ENCODE results near the gene NPAS3. TPM values are rescaled to one million over a fixed set of nuclear protein-coding genes. Genes with fewer than 3 reads are reported as not detected.

Gene NPAS3
- total and polyA plus RNA-seq, 5 donors from 2014 or later: not detected

GRCh38 chr14:33516898-33517436 lies 578.3 kb downstream of the NPAS3 start:
- H3K4me1 Mint-ChIP-seq: no peaks in the 10 kb centered on the region
- H3K36me3 ChIP-seq (ENCODE audit: control insufficient read depth, insufficient read depth, low read length): no peaks in the 10 kb centered on the region
- H3K27me3 Mint-ChIP-seq: no peaks in the 10 kb centered on the region
- DNase-seq (no peak), ATAC-seq (ENCODE audit: low read depth in 2 of 2) (no peak)
- H3K4me3 ChIP-seq (ENCODE audit: low read depth, low read length): no peak overlapping the region
- H3K27ac ChIP-seq (ENCODE audit: insufficient read depth, low read length, poor library complexity, severe bottlenecking): no peak overlapping the region
- H3K9me3 ChIP-seq (ENCODE audit: control insufficient read depth in 2 of 2, low read length in 2 of 2): no peaks in the 10 kb centered on the region
- peaks cover 0 to 2% (median 0%) of the 10 kb centered on the region in 7 donors for H3K9me3 Mint-ChIP-seq
- H3K27ac Mint-ChIP-seq: no peak overlapping the region
- H3K4me3 Mint-ChIP-seq: no peak overlapping the region
- H3K4me1 ChIP-seq (ENCODE audit: control insufficient read depth, insufficient read depth, low read length, poor library complexity, severe bottlenecking): no peaks in the 10 kb centered on the region
- no peaks in the 10 kb centered on the region for H3K27me3 ChIP-seq (ENCODE audit: control insufficient read depth, insufficient read depth, low read length)
- H3K36me3 Mint-ChIP-seq: no peaks in the 10 kb centered on the region

DNA sequence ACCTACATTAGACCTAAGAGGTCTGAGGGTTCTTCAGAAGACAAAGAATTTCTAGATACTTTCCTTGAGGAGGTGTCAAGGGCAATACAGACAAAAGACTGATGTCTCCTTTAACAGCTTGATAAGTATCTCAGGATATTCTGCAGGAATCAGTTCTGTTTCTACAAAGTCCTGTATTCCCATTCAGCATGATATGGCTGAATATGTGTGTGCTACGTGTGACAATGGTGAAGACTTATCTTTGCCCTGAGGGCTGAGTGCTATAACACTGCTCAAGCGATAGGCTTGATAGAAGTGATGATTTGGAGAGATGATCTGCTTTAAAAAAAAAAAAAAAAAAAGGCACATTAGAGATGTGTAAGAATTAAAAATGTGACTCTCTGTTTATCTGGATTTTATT lies 582.5 kb downstream of the NPAS3 start:
- no peak for DNase-seq
- Histone ChIP-seq H3K4me1 (ENCODE audit: control insufficient read depth, insufficient read depth, low read length, poor library complexity, severe bottlenecking) (no peaks in the 10 kb centered on the region), H3K4me3 (ENCODE audit: low read depth, low read length) (no peak overlapping the region), H3K9me3 (ENCODE audit: control insufficient read depth in 2 of 2, low read length in 2 of 2) (no peaks in the 10 kb centered on the region), H3K27me3 (ENCODE audit: control insufficient read depth, insufficient read depth, low read length) (no peaks in the 10 kb centered on the region), H3K27ac (ENCODE audit: insufficient read depth, low read length, poor library complexity, severe bottlenecking) (no peak overlapping the region), H3K36me3 (ENCODE audit: control insufficient read depth, insufficient read depth, low read length) (no peaks in the 10 kb centered on the region)
- Mint-ChIP-seq H3K4me1 (no peaks in the 10 kb centered on the region), H3K9me3 (peaks cover 0 to 4% (median 2%) of the 10 kb centered on the region in 7 donors), H3K4me3 (no peak overlapping the region), H3K27ac (no peak overlapping the region), H3K36me3 (no peaks in the 10 kb centered on the region), H3K27me3 (no peaks in the 10 kb centered on the region)
- ATAC-seq (ENCODE audit: low read depth in 2 of 2): no peak

DNA sequence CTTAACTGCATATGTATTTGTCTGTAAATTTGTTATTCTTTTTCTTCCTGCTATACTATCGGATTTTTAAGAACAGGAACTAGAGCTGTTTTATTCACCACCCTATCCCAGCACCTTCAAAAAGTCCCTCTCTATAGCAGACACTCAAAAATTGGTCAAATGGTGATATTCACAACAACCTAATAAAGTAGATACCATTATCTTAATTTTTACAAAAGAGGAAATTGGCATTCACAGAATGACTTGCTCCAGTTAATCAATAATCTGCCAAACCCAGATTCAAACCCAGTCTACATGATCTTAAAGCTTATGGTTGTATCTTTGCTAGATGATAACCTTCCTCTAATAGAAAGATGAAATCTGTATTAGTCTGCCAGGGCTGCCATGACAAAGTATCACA lies 585.6 kb downstream of the NPAS3 start:
- Mint-ChIP-seq H3K4me1 (no peaks in the 10 kb centered on the region), H3K36me3 (no peaks in the 10 kb centered on the region), H3K27ac (no peak overlapping the region), H3K4me3 (no peak overlapping the region), H3K27me3 (no peaks in the 10 kb centered on the region), H3K9me3 (peaks cover 0 to 8% (median 4%) of the 10 kb centered on the region in 7 donors)
- no peaks in the 10 kb centered on the region for H3K9me3 ChIP-seq (ENCODE audit: control insufficient read depth in 2 of 2, low read length in 2 of 2)
- no peak overlapping the region for H3K27ac ChIP-seq (ENCODE audit: insufficient read depth, low read length, poor library complexity, severe bottlenecking)
- no peaks in the 10 kb centered on the region for H3K27me3 ChIP-seq (ENCODE audit: control insufficient read depth, insufficient read depth, low read length)
- ATAC-seq (ENCODE audit: low read depth in 2 of 2) (no peak), DNase-seq (no peak)
- no peak overlapping the region for H3K4me3 ChIP-seq (ENCODE audit: low read depth, low read length)
- no peaks in the 10 kb centered on the region for H3K36me3 ChIP-seq (ENCODE audit: control insufficient read depth, insufficient read depth, low read length)
- no peaks in the 10 kb centered on the region for H3K4me1 ChIP-seq (ENCODE audit: control insufficient read depth, insufficient read depth, low read length, poor library complexity, severe bottlenecking)

DNA sequence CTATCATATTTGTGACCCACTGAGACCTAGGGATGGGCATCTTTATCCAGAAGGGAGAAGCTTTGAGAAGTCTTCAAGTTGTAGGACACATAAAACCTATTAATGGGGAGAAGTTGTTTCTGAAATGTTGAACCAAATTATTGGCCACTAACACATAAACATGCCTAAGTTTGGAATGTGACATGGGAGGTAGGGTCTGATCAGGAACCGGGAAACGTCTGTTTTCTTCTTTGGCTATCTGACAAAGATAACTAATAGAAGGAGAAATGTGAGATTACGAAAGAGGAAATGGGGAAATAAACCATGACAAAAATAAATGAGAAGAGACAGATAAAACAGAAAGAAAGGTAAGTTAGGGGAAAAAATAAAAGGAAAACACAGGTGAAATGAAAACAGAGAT lies 586.9 kb downstream of the NPAS3 start:
- Mint-ChIP-seq H3K4me1 (no peaks in the 10 kb centered on the region), H3K36me3 (no peaks in the 10 kb centered on the region), H3K27ac (no peak overlapping the region), H3K27me3 (no peaks in the 10 kb centered on the region), H3K9me3 (peaks cover 0 to 8% (median 4%) of the 10 kb centered on the region in 7 donors), H3K4me3 (no peak overlapping the region)
- no peaks in the 10 kb centered on the region for H3K36me3 ChIP-seq (ENCODE audit: control insufficient read depth, insufficient read depth, low read length)
- no peak for DNase-seq
- no peak overlapping the region for H3K4me3 ChIP-seq (ENCODE audit: low read depth, low read length)
- no peaks in the 10 kb centered on the region for H3K9me3 ChIP-seq (ENCODE audit: control insufficient read depth in 2 of 2, low read length in 2 of 2)
- no peak overlapping the region for H3K27ac ChIP-seq (ENCODE audit: insufficient read depth, low read length, poor library complexity, severe bottlenecking)
- H3K4me1 ChIP-seq (ENCODE audit: control insufficient read depth, insufficient read depth, low read length, poor library complexity, severe bottlenecking): no peaks in the 10 kb centered on the region
- ATAC-seq (ENCODE audit: low read depth in 2 of 2): no peak
- H3K27me3 ChIP-seq (ENCODE audit: control insufficient read depth, insufficient read depth, low read length): no peaks in the 10 kb centered on the region

GRCh38 chr14:33527023-33527634 lies 588.5 kb downstream of the NPAS3 start:
- Mint-ChIP-seq H3K36me3 (no peaks in the 10 kb centered on the region), H3K4me3 (no peak overlapping the region), H3K27ac (no peak overlapping the region), H3K4me1 (no peaks in the 10 kb centered on the region), H3K27me3 (no peaks in the 10 kb centered on the region), H3K9me3 (peaks cover 0 to 11% (median 4%) of the 10 kb centered on the region in 7 donors)
- H3K27me3 ChIP-seq (ENCODE audit: control insufficient read depth, insufficient read depth, low read length): no peaks in the 10 kb centered on the region
- ATAC-seq (ENCODE audit: low read depth in 2 of 2): no peak
- no peaks in the 10 kb centered on the region for H3K36me3 ChIP-seq (ENCODE audit: control insufficient read depth, insufficient read depth, low read length)
- H3K4me1 ChIP-seq (ENCODE audit: control insufficient read depth, insufficient read depth, low read length, poor library complexity, severe bottlenecking): no peaks in the 10 kb centered on the region
- H3K4me3 ChIP-seq (ENCODE audit: low read depth, low read length): no peak overlapping the region
- H3K9me3 ChIP-seq (ENCODE audit: control insufficient read depth in 2 of 2, low read length in 2 of 2): no peaks in the 10 kb centered on the region
- no peak for DNase-seq
- no peak overlapping the region for H3K27ac ChIP-seq (ENCODE audit: insufficient read depth, low read length, poor library complexity, severe bottlenecking)

GRCh38 chr14:33528655-33529054 lies 590.0 kb downstream of the NPAS3 start:
- no peak for ATAC-seq (ENCODE audit: low read depth in 2 of 2)
- Histone ChIP-seq H3K9me3 (ENCODE audit: control insufficient read depth in 2 of 2, low read length in 2 of 2) (no peaks in the 10 kb centered on the region), H3K27ac (ENCODE audit: insufficient read depth, low read length, poor library complexity, severe bottlenecking) (no peak overlapping the region), H3K36me3 (ENCODE audit: control insufficient read depth, insufficient read depth, low read length) (no peaks in the 10 kb centered on the region), H3K4me3 (ENCODE audit: low read depth, low read length) (no peak overlapping the region), H3K27me3 (ENCODE audit: control insufficient read depth, insufficient read depth, low read length) (no peaks in the 10 kb centered on the region), H3K4me1 (ENCODE audit: control insufficient read depth, insufficient read depth, low read length, poor library complexity, severe bottlenecking) (no peaks in the 10 kb centered on the region)
- Mint-ChIP-seq H3K27ac (no peak overlapping the region), H3K4me3 (no peak overlapping the region), H3K27me3 (no peaks in the 10 kb centered on the region), H3K36me3 (no peaks in the 10 kb centered on the region), H3K4me1 (no peaks in the 10 kb centered on the region), H3K9me3 (peaks cover 0 to 9% (median 4%) of the 10 kb centered on the region in 7 donors)
- no peak for DNase-seq

DNA sequence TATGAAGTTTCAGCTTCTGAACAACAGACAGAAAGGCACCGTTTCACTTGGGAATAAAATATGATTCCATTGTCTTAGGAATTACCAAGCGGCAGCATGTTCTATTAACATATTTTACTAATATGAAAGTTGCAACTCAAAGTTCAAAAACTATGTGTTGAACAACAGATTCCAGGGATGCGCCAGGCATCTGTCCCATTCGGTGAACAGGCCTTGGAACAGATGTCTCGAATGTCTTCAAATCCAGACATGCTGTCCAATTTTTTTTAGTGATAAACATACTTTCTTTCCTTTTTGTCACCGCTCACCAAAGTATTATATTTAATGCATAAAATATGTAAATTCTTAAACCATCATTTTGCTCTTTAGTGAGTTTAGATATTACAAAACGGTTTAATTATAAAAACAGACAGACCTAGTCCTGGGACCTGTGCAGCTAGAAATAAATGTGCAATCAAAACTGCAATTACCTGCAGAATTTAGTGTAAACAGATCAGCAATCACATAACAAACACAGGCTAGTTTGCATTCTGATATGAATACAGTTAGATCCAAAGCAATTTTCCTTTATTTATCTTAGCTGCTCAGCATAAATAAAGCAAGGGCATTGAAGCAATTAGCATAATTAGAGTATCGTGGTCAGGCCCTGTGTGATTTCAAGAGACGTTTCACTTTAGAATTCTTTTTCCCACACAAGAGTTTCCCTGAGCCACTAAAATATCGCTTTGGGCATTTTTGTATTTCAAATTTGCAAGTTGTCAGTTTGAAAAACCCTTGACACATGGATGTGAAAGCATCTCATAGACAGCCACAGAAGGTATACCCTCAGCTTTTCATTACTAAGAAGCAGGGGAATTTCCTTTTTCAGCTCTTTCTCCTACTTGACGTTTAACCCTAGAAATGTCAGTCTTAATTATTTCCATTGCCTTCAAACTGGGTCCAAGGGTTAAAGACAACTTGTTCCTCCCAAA lies 591.4 kb downstream of the NPAS3 start:
- ATAC-seq (ENCODE audit: low read depth in 2 of 2) (no peak), DNase-seq (no peak)
- Mint-ChIP-seq H3K4me1 (no peaks in the 10 kb centered on the region), H3K27me3 (no peaks in the 10 kb centered on the region), H3K9me3 (peaks cover 0 to 9% (median 0%) of the 10 kb centered on the region in 7 donors), H3K4me3 (no peak overlapping the region), H3K36me3 (no peaks in the 10 kb centered on the region), H3K27ac (no peak overlapping the region)
- Histone ChIP-seq H3K36me3 (ENCODE audit: control insufficient read depth, insufficient read depth, low read length) (no peaks in the 10 kb centered on the region), H3K9me3 (ENCODE audit: control insufficient read depth in 2 of 2, low read length in 2 of 2) (no peaks in the 10 kb centered on the region), H3K4me3 (ENCODE audit: low read depth, low read length) (no peak overlapping the region), H3K27ac (ENCODE audit: insufficient read depth, low read length, poor library complexity, severe bottlenecking) (no peak overlapping the region), H3K4me1 (ENCODE audit: control insufficient read depth, insufficient read depth, low read length, poor library complexity, severe bottlenecking) (no peaks in the 10 kb centered on the region), H3K27me3 (ENCODE audit: control insufficient read depth, insufficient read depth, low read length) (no peaks in the 10 kb centered on the region)

Data from CD4-positive, CD25-positive, alpha-beta regulatory T cell (primary cell).